Activated CD4-positive, alpha-beta T cell treated with anti-CD3 and anti-CD28 coated beads, Interleukin-10, Interleukin-2, amounts not matched to agents 100 ng/mL and 50 ng/mL, durations not matched to agents 16 hours and 8 hours (primary cell): ENCODE data around the gene NCBP2L.

Source experiments
- DNase-seq: peaks from one replicate; pipeline ENCODE4 v3.0.0-alpha.2; 2020

NCBP2L gene

DNA sequence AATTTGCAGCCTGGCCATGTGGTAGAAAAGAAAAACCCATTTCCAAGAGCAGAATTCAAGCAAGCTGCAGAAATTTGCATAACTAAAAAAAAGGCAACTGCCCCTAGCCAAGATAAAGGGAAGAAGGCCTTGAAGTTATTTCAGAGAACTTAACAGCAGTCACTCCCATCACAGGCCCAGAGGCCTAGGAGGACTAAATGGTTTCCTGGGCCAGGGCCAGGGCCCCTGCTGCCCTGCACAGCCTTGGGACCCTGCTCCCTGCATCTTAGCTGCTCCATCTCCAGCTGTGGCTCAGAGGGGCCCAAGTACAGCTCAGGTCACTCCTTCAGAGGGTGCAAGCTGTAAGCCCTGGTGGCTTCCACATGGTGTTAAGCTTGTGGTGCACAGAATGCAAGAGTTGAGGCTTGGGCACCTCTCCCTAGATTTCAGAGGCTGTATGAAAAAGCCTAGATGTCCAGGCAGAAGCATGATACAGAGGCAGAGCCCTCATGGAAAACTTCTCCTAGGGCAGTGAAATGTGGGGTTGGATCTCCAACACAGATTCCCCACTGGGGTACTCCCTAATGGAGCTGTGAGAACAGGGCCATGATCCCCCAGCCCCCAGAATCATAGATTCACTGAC, 41.5 kb downstream of the NCBP2L start:
- DNase-seq, result no peak

GRCh38 chrX:107823042-107823441, 45.5 kb downstream of the NCBP2L start:
- no peak for DNase-seq

GRCh38 chrX:107823456-107823855, 45.9 kb downstream of the NCBP2L start:
- no peak for DNase-seq

DNA sequence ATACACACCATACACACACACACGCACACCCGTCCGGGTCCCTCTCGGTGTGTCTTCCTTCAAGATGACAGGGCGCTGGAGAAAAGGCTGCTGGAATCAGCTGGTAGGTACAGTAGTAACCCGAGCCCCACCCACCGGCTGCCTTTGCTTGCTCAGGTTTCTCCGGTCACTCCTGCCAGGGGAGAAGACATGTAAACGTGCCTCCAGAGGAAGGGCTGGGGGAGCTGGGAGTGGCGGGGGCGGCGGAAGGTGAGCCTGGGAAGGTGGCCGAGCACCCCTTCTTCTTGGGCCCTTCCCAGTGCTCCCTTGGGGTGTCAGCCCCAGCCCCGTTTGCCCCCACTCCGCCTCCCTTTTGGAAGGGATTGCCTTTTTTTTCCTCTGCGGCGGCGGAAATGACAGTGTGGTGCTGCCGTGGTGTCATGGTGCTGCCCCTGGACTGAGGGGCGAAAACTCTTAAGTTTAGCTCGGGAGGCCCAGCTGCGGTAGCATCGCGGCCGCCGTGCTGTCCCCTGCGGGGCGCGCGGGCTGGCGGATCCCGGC, 48.2 kb downstream of the NCBP2L start, which contains the start of gene MID2:
MID2 (plus strand) TSS at position 169 of the 540 bp plus-strand sequence. CDS start 561 bp downstream, outside the sequence.
- peak; percentile 51 for DNase-seq

DNA sequence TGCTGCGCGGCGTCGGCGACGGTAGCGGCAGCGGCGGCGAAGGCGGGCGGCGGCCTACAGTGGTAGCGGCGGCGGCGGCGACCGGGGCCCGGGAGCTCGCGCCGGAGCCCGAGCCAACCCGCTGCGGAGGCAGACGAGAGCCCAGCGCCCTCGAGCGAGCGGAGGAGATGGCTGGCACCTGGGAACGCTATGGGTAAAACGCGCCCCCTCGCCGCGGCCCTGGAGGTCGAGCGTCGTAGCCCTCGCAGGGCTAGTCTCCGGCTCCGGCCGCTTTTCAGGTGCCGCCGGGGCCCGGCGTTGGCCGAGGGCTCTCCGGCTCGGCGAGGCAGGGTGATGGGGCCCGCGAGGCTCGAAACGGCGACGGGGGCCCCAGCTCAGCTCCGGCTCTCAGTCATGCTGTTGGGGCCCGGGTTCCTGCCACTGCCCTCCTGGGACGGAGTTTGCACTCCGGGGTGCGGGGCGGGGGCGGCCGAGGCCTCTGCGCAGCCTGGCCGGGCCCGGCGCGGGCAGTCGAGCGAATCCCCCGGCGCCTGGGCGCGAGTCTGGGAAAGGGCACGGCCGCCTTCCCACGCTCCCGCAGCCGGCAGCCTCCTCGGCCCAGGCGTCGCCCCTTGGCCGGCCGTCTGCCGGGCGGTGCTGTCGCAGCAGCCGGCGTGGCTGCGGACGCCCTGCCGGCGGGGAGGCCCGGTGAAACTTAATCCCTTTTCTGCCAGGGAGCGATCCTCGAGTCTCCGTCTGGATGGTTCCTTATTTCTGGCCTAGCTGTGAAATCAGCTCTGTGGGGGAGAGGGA, 48.9 kb downstream of the NCBP2L start:
- DNase-seq, result peak; percentile 36

- DNase-seq, result no peak
These were observed 49.7 kb downstream of the NCBP2L start for GRCh38 chrX:107827030-107827831.

DNA sequence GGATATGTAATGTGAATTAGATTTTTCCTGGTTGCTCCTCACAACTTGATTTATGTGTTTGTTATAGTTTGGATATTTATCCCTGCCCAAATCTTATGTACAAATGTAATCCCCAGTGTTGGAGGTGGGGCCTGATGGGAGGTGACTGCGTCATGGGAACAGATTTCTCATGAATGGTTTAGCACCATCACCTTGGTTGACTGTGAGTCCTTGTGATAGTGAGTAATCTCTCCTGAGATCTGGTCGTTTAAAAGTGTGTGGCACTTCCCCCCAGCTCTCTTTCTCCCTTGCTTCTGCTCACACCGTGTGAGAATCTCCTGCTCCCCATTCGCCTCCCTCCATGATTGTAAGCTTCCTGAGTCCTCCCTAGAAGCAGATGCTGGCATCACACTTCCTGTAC, 50.3 kb downstream of the NCBP2L start:
- DNase-seq, result peak; percentile 12

- no peak for DNase-seq
These were observed 52.3 kb downstream of the NCBP2L start for GRCh38 chrX:107829878-107830277.

DNA sequence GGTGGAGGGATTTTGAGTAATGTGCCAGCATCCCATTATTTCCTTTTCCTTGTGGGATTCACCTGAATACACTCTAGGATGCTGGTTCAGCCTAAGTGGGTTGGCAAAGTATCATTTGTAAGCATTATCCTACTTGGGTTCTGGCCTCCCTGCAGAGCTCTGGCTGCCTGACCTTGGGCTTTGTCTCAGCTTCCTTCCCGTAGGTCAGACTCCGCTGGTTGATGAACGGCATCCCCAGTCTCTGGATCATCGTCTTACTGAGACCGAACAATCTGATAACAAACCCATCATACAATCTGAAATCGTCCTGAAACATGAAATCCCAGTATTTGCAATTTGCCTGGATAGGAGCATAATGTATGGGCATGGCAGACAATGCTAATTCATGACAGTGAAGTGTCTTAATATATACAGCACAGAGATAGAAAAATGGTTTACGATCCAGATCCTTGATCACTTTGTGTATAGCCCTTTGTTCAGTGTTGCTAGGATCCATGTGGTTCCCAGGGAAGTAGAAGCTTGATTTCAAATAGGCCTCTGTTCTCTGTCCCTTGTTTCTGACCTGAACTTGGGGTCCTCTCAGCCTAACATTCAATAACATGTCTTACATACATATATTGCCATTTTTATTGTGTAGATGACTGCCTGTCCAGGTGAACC, 53.7 kb downstream of the NCBP2L start:
- no peak for DNase-seq

- no peak for DNase-seq
These were observed 57.0 kb downstream of the NCBP2L start for GRCh38 chrX:107834275-107835201.

GRCh38 chrX:107836958-107837357, 59.4 kb downstream of the NCBP2L start:
- DNase-seq, result no peak

DNA sequence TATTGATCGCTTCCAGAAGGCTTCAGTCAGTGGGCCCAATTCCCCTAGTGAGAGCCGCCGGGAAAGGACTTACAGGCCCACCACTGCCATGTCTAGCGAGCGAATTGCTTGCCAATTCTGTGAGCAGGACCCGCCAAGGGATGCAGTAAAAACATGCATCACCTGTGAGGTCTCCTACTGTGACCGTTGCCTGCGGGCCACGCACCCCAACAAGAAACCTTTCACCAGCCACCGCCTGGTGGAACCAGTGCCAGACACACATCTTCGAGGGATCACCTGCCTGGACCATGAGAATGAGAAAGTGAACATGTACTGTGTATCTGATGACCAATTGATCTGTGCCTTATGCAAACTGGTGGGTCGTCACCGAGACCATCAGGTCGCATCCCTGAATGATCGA, 63.4 kb downstream of the NCBP2L start:
- DNase-seq, result no peak

DNA sequence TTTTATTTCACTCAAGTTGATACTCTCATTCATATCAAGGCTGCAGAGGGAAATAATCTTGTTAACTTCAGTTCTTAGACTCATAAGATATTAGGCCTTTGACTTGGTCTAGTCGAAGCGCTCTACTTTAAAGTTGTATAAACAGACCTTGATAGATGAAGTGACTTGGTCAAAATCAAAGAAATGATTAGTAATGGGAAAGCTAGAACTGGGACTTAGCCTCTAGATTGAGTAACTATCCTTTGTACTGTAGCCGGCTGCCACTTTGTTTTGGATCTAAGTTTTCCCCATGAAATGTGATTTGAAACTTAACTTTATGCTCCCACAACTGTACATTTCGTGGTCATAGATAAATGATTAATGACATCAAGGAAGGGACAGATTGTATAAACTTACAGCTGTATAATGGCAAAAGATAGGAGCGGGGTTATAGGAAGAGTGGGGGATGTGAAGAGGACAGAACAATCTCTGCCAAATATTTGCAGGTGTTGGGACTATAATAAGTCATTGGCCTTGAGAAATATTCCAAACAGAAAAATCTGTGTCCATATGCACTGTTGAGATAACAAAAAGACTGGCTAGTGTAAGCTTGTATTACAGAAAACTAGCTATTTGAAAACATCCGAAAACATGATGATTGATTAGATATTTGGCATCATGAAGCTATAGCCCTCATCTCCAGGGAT, 65.3 kb downstream of the NCBP2L start:
- DNase-seq, result no peak
